WI38 (cell line): ENCODE data around the gene SLC6A3.

Source experiments
- H3K4me3 ChIP-seq: 2 replicates; pipeline ENCODE4 v1.5.1; 2011; ENCODE audit warnings: low read depth, mild to moderate bottlenecking, control low read depth, low read length
- CTCF ChIP-seq: IDR thresholded peaks from 2 replicates; pipeline ENCODE4 v1.5.1; 2012; ENCODE audit warnings: low read depth, mild to moderate bottlenecking, control low read depth, low read length

SLC6A3 gene

GRCh38 chr5:1421521-1422341 is 23.5 kb downstream of the SLC6A3 start:
- H3K4me3 ChIP-seq: no peak overlapping the region
- no peak for TF ChIP-seq CTCF

GRCh38 chr5:1420211-1421195 is 24.7 kb downstream of the SLC6A3 start:
- TF ChIP-seq CTCF: no peak
- no peak overlapping the region for H3K4me3 ChIP-seq

GRCh38 chr5:1419476-1420210 is 25.6 kb downstream of the SLC6A3 start:
- TF ChIP-seq CTCF: no peak
- H3K4me3 ChIP-seq: no peak overlapping the region

- H3K4me3 ChIP-seq: no peak overlapping the region
- TF ChIP-seq CTCF: no peak
Measured at GRCh38 chr5:1418921-1419280, 26.3 kb downstream of the SLC6A3 start.

- H3K4me3 ChIP-seq: no peak overlapping the region
- no peak for TF ChIP-seq CTCF
Measured at GRCh38 chr5:1418238-1418920, 26.9 kb downstream of the SLC6A3 start.

GRCh38 chr5:1417586-1418225 is 27.5 kb downstream of the SLC6A3 start:
- no peak overlapping the region for H3K4me3 ChIP-seq
- TF ChIP-seq CTCF: no peak
